Measurements from ENCODE around the gene KRT4.
"Not testable (repeated sequence)": the region's sequence is repeated elsewhere in the genome, so short reads cannot be mapped to it uniquely, and the experiment has no call there.

KRT4 gene

GRCh38 chr12:52772772-52773171, 41.1 kb downstream of the KRT4 start:
- DNase-seq (ENCODE audit: low read depth), result no peak

GRCh38 chr12:52772188-52772587, 41.7 kb downstream of the KRT4 start:
- no peak for DNase-seq (ENCODE audit: low read depth)

GRCh38 chr12:52771505-52771904, 42.4 kb downstream of the KRT4 start:
- no peak for DNase-seq (ENCODE audit: low read depth)

GRCh38 chr12:52771088-52771487, 42.8 kb downstream of the KRT4 start:
- no peak for DNase-seq (ENCODE audit: low read depth)

- DNase-seq (ENCODE audit: low read depth), result no peak
These were observed 44.0 kb downstream of the KRT4 start for GRCh38 chr12:52769946-52770345.

GRCh38 chr12:52769354-52769753, 44.6 kb downstream of the KRT4 start:
- no peak for DNase-seq (ENCODE audit: low read depth)

GRCh38 chr12:52768479-52769200, 45.3 kb downstream of the KRT4 start:
- DNase-seq (ENCODE audit: low read depth), result no peak

- no peak for DNase-seq (ENCODE audit: low read depth)
These were observed 46.5 kb downstream of the KRT4 start for GRCh38 chr12:52767427-52767826.

- no peak for DNase-seq (ENCODE audit: low read depth)
These were observed 46.9 kb downstream of the KRT4 start for GRCh38 chr12:52767020-52767379.

- DNase-seq (ENCODE audit: low read depth), result no peak
These were observed 47.4 kb downstream of the KRT4 start for GRCh38 chr12:52766351-52767019.

- no peak for DNase-seq (ENCODE audit: low read depth)
These were observed 48.2 kb downstream of the KRT4 start for GRCh38 chr12:52765702-52766101.

GRCh38 chr12:52763991-52764390, 49.9 kb downstream of the KRT4 start:
- no peak for DNase-seq (ENCODE audit: low read depth)

GRCh38 chr12:52763036-52763659, 50.8 kb downstream of the KRT4 start:
- no peak for DNase-seq (ENCODE audit: low read depth)

- no peak for DNase-seq (ENCODE audit: low read depth)
These were observed 52.1 kb downstream of the KRT4 start for GRCh38 chr12:52761802-52762201.

- DNase-seq (ENCODE audit: low read depth), result not testable (repeated sequence)
These were observed 52.7 kb downstream of the KRT4 start for GRCh38 chr12:52761218-52761617.

- DNase-seq (ENCODE audit: low read depth), result no peak
These were observed 53.3 kb downstream of the KRT4 start for GRCh38 chr12:52760623-52761022.

- DNase-seq (ENCODE audit: low read depth), result no peak
These were observed 54.2 kb downstream of the KRT4 start for GRCh38 chr12:52759695-52760094.

- no peak for DNase-seq (ENCODE audit: low read depth)
These were observed 54.7 kb downstream of the KRT4 start for GRCh38 chr12:52759218-52759617.

- DNase-seq (ENCODE audit: low read depth), result no peak
These were observed 56.3 kb downstream of the KRT4 start for GRCh38 chr12:52757449-52758176.

Data from stimulated activated CD8-positive, alpha-beta memory T cell treated with anti-CD3 and anti-CD28 coated beads, Interleukin-12 subunit alpha, Interleukin-12 subunit beta, amount 100 ng/mL, for 4 hours (primary cell).